Chondrocyte (in vitro differentiated cells): ENCODE results near the gene PNLIPRP2. TPM values are rescaled to one million over a fixed set of nuclear protein-coding genes. Genes with fewer than 3 reads are reported as not detected.

ENCODE experiments used
- DNase-seq: peaks from one replicate; pipeline ENCODE4 v3.0.0; 2021; ENCODE audit warnings: mixed read lengths, low spot score
- H3K27ac Mint-ChIP-seq: one replicate; pipeline ENCODE4 v1.8.0; 2021; ENCODE audit warnings: mild to moderate bottlenecking, moderate library complexity, mixed read lengths; ENCODE audit not compliant: unreplicated experiment
- H3K27me3 Mint-ChIP-seq: 2 replicates; pipeline ENCODE4 v1.8.0; 2021; ENCODE audit warnings: low read depth, mixed read lengths
- H3K36me3 Mint-ChIP-seq: 2 replicates; pipeline ENCODE4 v1.8.0; 2021; ENCODE audit warnings: low read depth, mixed read lengths
- H3K4me1 Mint-ChIP-seq: 2 replicates; pipeline ENCODE4 v1.8.0; 2021; ENCODE audit warnings: low read depth, mild to moderate bottlenecking, mixed read lengths
- H3K4me3 Mint-ChIP-seq: one replicate; pipeline ENCODE4 v1.8.0; 2021; ENCODE audit warnings: mild to moderate bottlenecking, moderate library complexity, mixed read lengths; ENCODE audit not compliant: unreplicated experiment
- H3K9me3 Mint-ChIP-seq: 2 replicates; pipeline ENCODE4 v1.8.0; 2021; ENCODE audit warnings: low read depth, mixed read lengths
- CTCF ChIP-seq: fragments of 200-600 bp; sonication (generic); IDR thresholded peaks from 2 replicates; pipeline ENCODE4 v1.5.0; 2021; ENCODE audit warnings: antibody characterized with exemption, mild to moderate bottlenecking, moderate library complexity
- total RNA-seq: library from RNA; stranded (reverse); gene quantifications from 3 replicates; pipeline ENCODE4 v1.2.1, GENCODE V29; 2021

The PNLIPRP2 gene
- total RNA-seq, 1 donor from 2014 or later, result not detected

GRCh38 chr10:116655568-116655967 lies 34.8 kb downstream of the PNLIPRP2 start:
- no peak overlapping the region for H3K27ac Mint-ChIP-seq
- peaks cover 11% of the 10 kb centered on the region for H3K27me3 Mint-ChIP-seq
- no peak for TF ChIP-seq CTCF
- H3K4me3 Mint-ChIP-seq, result no peak overlapping the region
- no peak for DNase-seq
- H3K9me3 Mint-ChIP-seq, result peaks cover 12% of the 10 kb centered on the region
- H3K4me1 Mint-ChIP-seq, result no peaks in the 10 kb centered on the region
- H3K36me3 Mint-ChIP-seq, result no peaks in the 10 kb centered on the region

- Mint-ChIP-seq H3K4me1 (no peaks in the 10 kb centered on the region), H3K9me3 (peaks cover 7% of the 10 kb centered on the region), H3K4me3 (no peak overlapping the region), H3K36me3 (no peaks in the 10 kb centered on the region), H3K27ac (no peak overlapping the region), H3K27me3 (peaks cover 14% of the 10 kb centered on the region)
- TF ChIP-seq CTCF, result no peak
- no peak for DNase-seq
These were observed 35.3 kb downstream of the PNLIPRP2 start for GRCh38 chr10:116656044-116656443.

- Mint-ChIP-seq H3K9me3 (no peaks in the 10 kb centered on the region), H3K36me3 (no peaks in the 10 kb centered on the region), H3K4me3 (no peak overlapping the region), H3K4me1 (no peaks in the 10 kb centered on the region), H3K27me3 (peaks cover 3% of the 10 kb centered on the region), H3K27ac (no peak overlapping the region)
- no peak for TF ChIP-seq CTCF
- DNase-seq, result no peak
These were observed 37.3 kb downstream of the PNLIPRP2 start for GRCh38 chr10:116657863-116658551.

- Mint-ChIP-seq H3K9me3 (no peaks in the 10 kb centered on the region), H3K27ac (no peak overlapping the region), H3K4me3 (no peak overlapping the region), H3K4me1 (no peaks in the 10 kb centered on the region), H3K27me3 (peaks cover 5% of the 10 kb centered on the region), H3K36me3 (no peaks in the 10 kb centered on the region)
- TF ChIP-seq CTCF, result no peak
- DNase-seq, result no peak
These were observed 38.4 kb downstream of the PNLIPRP2 start for GRCh38 chr10:116659049-116659670.

GRCh38 chr10:116660860-116661259 lies 40.1 kb downstream of the PNLIPRP2 start:
- DNase-seq, result no peak
- Mint-ChIP-seq H3K9me3 (no peaks in the 10 kb centered on the region), H3K4me1 (peaks cover 6% of the 10 kb centered on the region), H3K4me3 (no peak overlapping the region), H3K36me3 (no peaks in the 10 kb centered on the region), H3K27me3 (peaks cover 5% of the 10 kb centered on the region), H3K27ac (no peak overlapping the region)
- TF ChIP-seq CTCF, result no peak
